HL-60/S4 treated with phorbol 12-myristate 13-acetate at 8.2 ng/mL for 4 days and 3 days (cell line): ENCODE measurements around the gene FGF7.
"Not testable (repeated sequence)": the region's sequence is repeated elsewhere in the genome, so short reads cannot be mapped to it uniquely, and the experiment has no call there.

Experiments used
- in situ Hi-C: fragments of 300-500 bp; cut with MboI; formaldehyde crosslinking; loops from 2 replicates; pipeline ENCODE4 v1.15.0; 2022; ENCODE audit warnings: low sequenced_read_pairs

The FGF7 gene

GRCh38 chr15:49438962-49439631 lies 16.1 kb downstream of the FGF7 start:
- in situ Hi-C loops = no loop called here

GRCh38 chr15:49439678-49440395 lies 16.8 kb downstream of the FGF7 start:
- in situ Hi-C loops = no loop called here

DNA sequence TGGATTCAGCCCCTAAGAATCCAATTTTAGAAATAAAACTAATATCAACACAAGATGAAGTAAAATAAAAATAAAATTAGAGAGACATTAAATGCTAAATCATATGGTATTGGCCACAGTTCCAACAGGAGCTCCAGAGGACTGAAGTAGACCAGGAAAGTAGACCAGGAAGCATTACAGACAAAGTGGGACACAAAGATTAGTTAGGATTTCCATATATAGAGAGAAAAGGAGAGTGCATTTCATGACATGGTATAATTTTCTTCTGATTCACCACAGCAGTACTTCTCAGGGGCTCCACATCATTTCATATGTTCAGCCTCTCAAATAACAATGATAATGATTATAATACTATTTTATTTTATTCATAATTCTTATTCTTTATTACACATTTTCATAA lies 18.3 kb downstream of the FGF7 start:
- in situ Hi-C loops = no loop called here

DNA sequence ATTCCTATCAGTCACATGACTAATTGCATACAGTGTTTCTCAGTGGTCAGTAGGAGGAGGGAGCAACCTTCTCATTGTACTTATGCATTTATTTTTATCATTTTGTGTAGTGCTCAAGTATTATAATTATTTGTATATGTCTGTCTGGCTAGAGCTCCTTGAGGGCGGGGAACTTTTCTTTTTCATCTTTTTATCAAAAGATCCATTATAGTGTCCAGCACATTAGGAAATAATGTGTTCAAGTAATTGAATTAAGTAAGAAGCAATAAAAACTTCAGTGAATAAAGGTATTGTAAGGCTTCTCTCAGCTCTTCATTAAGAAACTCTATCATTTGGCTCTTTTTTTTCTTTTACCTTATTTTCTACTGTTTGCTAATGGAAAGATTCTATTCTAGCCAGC lies 18.8 kb downstream of the FGF7 start:
- in situ Hi-C loops = no loop called here

DNA sequence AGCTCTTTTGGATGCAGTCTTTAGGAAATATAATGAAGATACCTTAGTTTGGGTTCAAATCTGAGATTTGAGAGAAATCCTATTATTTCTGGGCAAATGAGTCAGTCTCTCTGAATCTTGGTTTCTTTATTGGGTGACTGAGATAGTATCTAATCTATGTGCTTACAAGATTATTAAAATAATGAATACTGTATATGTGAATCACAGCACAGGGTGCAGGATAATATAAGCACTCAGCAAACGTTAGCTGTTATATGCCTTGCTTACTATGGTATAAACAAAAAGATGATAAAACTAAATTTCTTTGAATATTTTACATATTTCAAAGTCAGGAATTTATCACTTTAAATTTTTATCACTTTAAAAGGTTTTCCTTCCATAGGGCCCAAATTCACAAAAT lies 29.6 kb downstream of the FGF7 start:
- in situ Hi-C loops = no loop called here

GRCh38 chr15:49456166-49456565 lies 33.1 kb downstream of the FGF7 start:
- in situ Hi-C loops = no loop called here

GRCh38 chr15:49458145-49458544 lies 35.1 kb downstream of the FGF7 start:
- in situ Hi-C loops = no loop called here

DNA sequence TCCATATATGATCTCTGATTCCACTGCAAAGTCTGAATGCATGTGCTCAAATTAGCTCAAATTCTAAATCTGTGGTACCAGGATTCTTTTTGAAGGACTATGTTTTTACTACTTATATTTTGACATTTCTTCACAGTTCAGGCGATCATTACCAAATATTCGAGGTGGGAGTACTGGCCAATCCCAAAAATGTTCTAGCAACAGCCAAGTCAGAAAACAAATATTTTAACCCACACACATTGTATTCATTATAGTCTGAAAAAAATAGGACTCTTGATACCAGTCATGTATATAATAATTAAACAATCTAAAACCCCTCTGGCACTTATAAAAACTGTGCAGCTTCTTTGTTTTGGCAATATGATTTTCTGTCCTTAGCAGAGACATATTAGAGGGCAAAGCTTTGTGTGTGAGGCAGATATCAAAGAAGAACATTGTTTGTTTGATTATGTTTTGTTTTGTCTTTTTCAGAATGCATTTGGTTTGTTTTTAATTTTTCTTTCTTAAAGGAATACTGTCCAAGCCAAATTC lies 37.4 kb downstream of the FGF7 start:
- in situ Hi-C loops = no loop called here

DNA sequence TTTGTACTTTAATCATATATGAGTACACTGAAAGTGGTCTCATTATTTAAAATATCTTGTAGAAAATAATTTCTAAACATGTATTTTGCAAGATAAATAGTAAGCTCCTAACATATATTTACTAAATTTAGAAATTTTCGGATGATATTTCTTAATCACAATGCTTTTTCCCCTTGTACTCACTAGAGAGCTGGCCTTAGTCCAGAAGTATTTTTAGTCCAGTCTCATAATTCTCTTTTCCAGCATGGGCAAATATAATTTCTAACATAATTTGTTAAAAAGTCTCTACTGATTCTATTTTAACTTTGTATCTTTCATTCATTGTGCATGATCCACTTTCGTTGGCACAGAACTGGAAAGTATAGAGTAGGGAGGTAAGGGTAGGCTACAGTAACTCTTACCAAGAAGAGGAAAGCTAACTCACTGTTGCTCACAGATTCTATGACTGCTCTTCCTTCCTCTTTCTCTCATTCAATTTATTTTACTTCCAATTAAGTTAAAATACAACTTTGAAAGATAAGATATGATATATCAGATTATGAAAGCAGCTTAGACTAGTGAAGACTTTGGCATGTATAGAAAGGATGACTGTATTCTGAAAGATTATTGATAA lies 39.3 kb downstream of the FGF7 start:
- in situ Hi-C loops = no loop called here

DNA sequence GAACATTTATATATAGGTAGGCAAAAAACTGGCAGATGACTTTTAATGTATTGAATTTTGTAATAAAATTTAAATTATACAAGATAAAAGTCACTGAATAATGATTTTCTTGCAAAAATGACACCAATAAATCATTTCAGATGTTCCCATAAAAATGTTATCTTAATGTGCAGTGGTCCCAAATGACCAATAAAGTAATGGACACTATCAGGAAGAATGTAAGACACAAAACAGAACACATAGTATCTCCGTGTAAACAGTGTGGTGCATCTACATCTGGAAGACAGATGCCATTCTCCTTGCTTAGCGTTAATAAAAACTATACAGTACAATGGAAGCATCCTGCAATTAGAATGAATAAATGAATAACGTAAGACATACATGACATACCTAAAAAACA lies 41.5 kb downstream of the FGF7 start:
- in situ Hi-C loops = no loop called here

DNA sequence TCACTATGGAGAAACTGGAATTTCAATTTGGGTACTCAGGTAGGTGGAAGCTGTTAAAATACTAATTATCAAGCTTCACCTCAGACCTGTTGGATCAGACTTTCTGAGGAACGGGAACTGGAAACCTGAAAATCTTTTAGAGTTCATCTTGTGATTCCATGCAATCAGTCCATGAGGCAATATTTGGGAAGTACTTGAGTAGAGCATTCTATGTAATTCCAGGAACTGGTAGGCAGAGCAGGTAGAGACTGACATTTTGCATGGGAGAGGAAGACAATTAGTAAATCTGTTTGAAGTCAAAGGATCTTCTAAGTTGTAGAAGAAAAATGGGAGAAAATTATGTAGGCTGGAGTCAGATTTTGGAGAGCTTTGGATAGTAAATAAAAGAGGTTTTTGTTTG lies 43.1 kb downstream of the FGF7 start:
- in situ Hi-C loops = no loop called here

DNA sequence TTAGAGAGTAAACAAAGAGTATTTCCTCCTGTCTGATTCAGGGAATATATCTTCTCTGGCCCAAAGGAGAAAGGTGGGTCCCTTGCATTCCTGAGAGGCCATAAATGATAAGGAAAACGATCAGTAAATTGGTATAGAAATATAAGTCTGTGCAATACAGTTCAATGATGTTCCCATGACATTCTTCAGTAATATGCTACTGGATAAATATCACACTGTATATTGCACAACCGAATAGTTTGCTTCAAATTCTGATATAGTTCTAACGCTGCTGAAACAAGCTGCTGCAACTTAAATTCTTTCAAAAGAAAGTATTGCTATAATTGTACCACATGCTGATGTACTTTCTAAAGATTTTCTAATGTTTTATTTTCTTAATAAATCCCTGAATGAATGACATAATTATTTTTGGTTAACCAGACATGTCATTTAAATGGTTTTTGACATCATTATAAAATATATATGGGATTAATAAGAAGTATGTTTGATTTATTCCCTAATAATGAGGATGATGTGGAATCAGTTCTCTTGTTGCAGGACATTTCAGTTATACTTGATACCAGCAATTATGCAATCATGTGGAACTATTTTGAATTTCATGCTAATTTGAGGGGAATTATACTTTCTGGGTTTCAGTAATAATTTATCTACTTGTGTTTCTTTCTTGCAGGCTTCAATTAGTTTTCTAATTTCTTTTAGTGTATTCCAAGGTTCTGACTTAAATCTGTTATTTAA lies 44.9 kb downstream of the FGF7 start:
- in situ Hi-C loops = no loop called here

GRCh38 chr15:49468481-49468839 lies 45.4 kb downstream of the FGF7 start:
- in situ Hi-C loops = no loop called here

DNA sequence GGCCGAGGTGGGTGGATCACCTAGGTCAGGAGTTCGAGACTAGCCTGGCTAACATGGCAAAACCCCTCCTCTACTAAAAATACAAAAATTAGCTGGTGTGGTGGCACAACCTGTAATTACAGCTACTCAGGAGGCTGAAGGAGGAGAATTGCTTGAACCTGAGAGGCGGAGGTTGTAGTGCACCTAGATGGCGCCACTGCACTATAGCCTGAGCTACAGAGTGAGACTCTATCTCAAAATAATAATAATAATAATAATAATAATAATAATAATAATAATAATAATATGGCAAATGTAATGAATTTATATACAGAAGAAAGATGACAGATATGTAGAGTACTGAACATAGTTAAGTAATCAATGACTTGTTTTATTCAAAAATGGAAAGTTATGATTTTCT lies 48.2 kb downstream of the FGF7 start:
- in situ Hi-C loops = not testable (repeated sequence)

GRCh38 chr15:49471733-49472132 lies 48.7 kb downstream of the FGF7 start:
- in situ Hi-C loops = no loop called here

GRCh38 chr15:49472338-49472737 lies 49.3 kb downstream of the FGF7 start:
- in situ Hi-C loops = no loop called here

DNA sequence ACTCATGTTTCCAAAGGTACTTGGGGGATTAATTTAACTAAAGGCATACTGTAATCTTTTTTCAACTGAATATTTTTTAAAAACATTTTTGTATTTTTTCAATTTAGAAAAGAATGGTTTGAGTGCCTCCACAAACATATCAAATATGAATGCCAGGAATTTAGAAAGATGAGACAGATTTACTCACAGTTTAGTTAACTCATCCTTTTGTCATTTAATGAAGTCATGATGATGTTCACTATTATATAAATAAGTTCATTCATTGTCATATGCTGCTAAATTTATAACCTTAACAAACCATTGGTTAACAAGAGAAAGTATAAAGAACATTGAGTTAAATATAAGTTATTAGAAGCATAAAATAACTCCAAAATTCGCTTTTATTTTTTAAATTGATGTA lies 50.0 kb downstream of the FGF7 start:
- in situ Hi-C loops = no loop called here

DNA sequence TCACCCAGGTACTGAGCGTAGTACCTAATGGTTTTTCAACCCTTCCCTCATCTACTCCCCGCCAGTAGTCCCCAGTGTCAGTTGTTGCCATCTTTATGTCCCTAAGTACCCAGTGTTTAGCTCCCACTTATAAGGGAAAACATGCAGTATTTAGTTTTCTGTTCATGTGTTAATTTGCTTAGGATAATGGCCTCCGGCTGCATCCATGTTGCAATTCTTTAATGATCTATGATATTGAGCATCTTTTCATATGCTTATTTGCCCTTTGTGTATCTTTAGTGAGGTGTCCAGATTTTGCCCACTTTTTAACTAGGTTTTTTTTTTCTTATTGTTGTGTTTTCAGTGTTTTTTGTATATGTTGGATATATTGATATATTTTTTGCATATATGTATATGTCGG lies 55.0 kb downstream of the FGF7 start:
- in situ Hi-C loops = not testable (repeated sequence)

- in situ Hi-C loops = not testable (repeated sequence)
Observed at GRCh38 chr15:49478982-49479381, 55.9 kb downstream of the FGF7 start.

DNA sequence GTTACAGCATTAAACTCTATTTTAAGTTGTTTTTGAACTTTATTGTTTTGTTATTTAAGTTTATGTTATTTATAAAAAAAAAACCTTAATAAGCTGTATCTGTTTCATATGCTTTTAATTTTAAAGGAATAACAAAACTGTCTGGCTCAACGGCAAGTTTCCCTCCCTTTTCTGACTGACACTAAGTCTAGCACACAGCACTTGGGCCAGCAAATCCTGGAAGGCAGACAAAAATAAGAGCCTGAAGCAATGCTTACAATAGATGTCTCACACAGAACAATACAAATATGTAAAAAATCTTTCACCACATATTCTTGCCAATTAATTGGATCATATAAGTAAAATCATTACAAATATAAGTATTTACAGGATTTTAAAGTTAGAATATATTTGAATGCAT lies 62.4 kb downstream of the FGF7 start:
- in situ Hi-C loops = not testable (repeated sequence)

DNA sequence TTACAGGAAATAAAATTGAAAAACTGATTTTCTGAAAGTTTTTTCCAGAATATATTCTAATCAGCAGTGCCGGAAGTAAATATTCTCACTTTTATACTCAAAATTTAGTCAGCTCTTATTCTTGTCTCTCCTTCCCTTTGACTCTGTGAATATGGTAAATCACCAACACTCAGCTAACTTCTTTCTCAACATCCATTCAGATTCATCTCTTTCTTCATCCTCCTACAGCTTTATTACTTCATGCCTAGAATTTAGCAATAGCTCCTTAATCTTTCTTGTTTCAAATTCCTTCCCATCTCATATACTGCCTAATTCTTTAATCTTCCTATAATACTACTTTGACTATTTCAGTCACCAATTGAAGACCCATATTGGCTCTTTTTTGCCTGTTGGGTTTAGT lies 67.9 kb downstream of the FGF7 start:
- in situ Hi-C loops = no loop called here
